ENCODE results near the gene GCSH.

GCSH gene

GRCh38 chr16:81053761-81054160 lies 42.4 kb downstream of the GCSH start:
- no peak for DNase-seq (ENCODE audit: low spot score)

DNA sequence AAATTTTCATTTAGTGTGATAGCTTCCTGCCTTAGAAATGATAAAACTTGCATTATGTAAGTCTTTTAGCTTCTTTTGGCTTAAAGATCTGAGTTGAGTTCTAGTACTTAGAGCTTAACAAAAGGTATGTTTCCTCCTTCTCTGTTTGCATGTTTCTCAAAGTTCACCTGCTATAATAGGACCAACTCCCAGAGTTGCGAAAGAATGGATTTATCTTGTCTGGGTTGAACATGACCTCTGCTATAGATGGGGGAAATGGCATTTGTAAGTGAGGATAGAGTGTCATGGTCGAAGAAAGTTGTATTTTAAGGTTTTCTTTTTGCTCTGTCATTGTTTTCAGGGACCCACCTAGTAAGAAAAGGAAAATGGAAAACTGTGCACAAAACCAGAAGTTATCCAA lies 53.4 kb downstream of the GCSH start:
- DNase-seq (ENCODE audit: low spot score): no peak

DNA sequence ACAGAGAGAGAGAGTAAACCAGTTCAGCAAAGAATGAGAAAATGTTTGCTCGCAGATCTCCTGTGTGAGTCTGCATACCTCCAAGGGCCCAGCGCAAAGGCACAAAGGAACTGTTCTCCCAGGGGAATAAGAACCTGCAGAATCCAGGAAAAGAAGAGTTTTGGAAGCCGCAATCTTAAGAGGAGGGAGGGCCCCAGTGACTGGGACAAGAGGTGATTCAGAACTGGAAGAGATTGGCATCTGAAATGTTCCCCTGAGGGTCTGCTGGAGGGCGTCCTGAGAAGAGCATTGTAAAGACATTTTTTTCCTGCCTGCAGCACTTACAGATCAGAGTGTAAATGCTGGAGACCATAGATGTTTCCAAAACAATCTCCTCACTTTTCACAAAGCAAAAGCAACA lies 54.5 kb downstream of the GCSH start:
- no peak for DNase-seq (ENCODE audit: low spot score)

- no peak for DNase-seq (ENCODE audit: low spot score)
Observed at GRCh38 chr16:81040842-81041241, 55.4 kb downstream of the GCSH start.

DNA sequence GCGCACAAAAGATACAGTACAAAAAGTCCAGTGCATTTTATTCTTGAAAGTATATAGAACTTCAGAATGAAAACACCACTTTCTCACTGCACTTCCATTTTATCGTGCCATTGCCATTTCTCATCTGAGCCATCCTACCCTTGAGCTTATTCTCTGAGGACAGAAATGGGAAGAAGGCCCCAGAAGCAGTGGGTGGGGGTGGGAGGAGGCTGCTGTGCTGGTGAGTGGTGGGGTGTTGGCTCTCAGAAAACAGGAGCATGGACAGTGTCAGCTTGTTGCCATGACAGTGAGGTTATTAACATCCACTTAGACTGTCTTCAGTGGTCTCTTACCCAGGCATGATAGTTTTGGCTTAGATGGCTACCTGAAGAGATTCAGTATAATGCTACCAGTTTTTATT lies 56.1 kb downstream of the GCSH start:
- peak; percentile 29 for DNase-seq (ENCODE audit: low spot score)

DNA sequence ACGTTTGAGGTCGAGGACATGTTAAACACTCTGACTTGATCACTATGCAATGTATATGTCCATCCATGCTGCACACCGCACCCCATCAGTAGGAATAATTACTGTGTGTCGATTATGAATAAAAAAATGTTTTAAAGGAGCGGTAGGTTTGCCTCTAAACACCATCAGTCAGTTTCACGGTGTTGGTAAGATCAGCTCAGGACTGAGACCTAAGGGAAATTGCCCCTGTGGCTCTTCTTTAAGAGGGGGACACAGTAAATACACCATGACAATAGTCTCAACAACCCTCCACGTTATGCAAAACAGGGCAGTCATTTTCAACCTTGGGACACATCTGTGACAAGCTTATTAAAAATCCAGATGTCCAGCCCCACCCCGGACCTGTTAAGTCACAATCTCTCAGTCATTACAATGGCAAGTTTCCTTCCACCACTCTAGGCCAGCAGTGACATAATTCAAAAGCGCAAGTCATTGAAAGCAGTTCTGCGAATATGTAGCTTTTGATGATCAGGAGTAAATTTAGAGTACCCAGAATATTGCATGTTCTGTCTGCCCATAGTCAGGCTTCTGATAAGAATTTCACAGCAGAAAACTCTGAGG lies 59.3 kb downstream of the GCSH start:
- no peak for DNase-seq (ENCODE audit: low spot score)

DNA sequence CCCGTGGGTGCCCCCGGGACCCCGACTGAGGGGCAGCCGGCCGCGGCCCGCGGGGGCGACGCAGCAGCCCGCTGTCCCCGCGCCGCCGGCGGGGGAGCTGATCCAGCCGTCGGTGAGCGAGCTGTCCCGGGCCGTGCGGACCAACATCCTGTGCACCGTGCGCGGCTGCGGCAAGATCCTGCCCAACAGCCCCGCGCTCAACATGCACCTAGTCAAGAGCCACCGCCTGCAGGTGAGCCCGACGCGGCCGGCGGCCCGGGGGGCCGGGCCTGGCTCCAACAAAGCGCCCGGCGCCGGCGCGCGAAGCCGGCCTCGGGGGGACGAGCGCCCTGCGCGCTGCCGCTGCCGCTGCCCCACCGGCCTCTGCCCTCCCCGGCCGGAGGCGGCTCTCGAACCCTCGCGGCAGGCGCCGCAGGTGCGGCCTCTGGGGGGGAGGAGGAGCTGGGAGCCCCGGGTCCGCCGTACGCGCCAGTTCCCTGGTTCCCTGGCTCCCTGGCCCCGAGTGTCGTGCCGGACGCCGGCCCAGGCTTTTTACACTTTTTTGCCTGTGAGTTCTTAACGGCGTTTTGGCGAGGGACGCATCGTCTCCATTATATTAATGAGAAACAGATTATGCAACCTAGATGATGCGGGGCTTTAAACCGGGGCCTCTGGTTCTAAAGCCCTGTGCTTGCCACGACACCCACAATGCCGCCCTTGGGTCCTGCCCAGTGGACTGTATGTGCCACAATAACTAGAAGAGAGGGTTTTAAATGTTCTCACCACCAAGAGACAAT lies 60.0 kb downstream of the GCSH start:
- no peak for DNase-seq (ENCODE audit: low spot score)

- DNase-seq (ENCODE audit: low spot score): peak; percentile 84
Observed at GRCh38 chr16:81035398-81035974, 60.7 kb downstream of the GCSH start, which contains the start of gene ATMIN. TSS of gene ATMIN (plus strand) at chr16:81035842. CDS start at chr16:81035871, 29 bp downstream.

Small RNA genes lying within 50 kb of the gene (small RNA-seq; reads per million reads assigned to genes)
- gene AC092718.3 (0 reads per million in 2 experiments), gene RNU6-1191P (0 reads per million in 2 experiments)

Measured in SK-N-DZ (cell line).